GM10266 (cell line): Measurements from ENCODE around the gene MKRN2OS.

ENCODE experiments used
- DNase-seq: peaks from one replicate; pipeline ENCODE4 v3.0.0; 2012; ENCODE audit errors: extremely low spot score
- TF ChIP-seq, protein P1 (sequence below): IDR thresholded peaks from 2 replicates; pipeline ENCODE4 v1.5.1; 2012; ENCODE audit warnings: mild to moderate bottlenecking, low read depth; ENCODE audit not compliant: control insufficient read depth, insufficient read depth; ENCODE audit errors: missing control alignments

Gene MKRN2OS

DNA sequence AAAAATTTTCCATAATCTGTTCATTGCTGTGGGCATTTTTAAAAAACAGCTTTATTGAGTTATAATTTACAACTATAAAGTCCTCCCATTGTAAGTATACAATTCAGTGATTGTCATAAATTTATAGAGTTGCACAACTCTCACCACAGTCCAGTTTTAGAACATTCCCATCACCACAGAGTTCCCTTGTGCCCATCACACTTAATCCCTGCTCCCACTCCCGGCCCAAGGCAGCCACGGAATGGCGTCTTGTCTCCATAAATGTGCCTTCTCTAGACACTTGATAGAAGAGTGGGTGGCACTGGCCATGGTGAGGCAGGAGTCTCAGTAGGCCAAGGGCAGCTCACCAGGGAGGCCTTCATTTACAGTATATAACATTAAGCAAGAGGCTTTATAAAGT is 54.8 kb downstream of the MKRN2OS start:
- no peak for DNase-seq
- TF ChIP-seq, protein P1, sequence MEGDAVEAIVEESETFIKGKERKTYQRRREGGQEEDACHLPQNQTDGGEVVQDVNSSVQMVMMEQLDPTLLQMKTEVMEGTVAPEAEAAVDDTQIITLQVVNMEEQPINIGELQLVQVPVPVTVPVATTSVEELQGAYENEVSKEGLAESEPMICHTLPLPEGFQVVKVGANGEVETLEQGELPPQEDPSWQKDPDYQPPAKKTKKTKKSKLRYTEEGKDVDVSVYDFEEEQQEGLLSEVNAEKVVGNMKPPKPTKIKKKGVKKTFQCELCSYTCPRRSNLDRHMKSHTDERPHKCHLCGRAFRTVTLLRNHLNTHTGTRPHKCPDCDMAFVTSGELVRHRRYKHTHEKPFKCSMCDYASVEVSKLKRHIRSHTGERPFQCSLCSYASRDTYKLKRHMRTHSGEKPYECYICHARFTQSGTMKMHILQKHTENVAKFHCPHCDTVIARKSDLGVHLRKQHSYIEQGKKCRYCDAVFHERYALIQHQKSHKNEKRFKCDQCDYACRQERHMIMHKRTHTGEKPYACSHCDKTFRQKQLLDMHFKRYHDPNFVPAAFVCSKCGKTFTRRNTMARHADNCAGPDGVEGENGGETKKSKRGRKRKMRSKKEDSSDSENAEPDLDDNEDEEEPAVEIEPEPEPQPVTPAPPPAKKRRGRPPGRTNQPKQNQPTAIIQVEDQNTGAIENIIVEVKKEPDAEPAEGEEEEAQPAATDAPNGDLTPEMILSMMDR = no peak

DNA sequence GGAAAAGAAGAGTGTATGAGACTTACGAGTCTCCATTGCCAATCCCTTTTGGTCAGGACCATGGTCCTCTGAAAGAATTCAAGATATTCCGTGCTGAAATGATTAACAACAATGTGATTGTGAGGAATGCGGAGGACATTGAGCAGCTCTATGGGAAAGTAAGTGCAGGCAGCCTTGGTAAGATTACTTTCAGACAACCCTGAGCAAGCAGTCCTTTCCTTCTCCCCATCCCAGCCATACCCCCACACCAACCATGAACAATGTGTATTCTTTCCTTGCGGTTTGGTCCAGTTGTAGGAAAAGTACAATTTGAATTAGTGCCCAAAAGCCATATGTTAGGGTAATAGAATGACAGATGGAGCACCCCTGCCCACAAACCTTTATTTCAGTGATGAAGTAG is 55.5 kb downstream of the MKRN2OS start:
- no peak for DNase-seq

More for the DNA sequence above, 55.5 kb downstream of the MKRN2OS start:
- TF ChIP-seq, protein P1 = no peak
